Skeletal muscle tissue (tissue), 4 donors: ENCODE measurements around the gene ABCA1. TPM values are rescaled to one million over a fixed set of nuclear protein-coding genes. Genes with fewer than 3 reads are reported as not detected.

Source experiments
- H3K27ac ChIP-seq: one replicate; pipeline ENCODE4 v1.7.0; 2013; ENCODE audit warnings: mild to moderate bottlenecking, low read depth, low read length, inconsistent platforms
- H3K27me3 ChIP-seq, 3 donors: one replicate each; pipeline ENCODE4 v1.7.0; 2013; ENCODE audit warnings: low read length in 3 of 3; ENCODE audit not compliant: control insufficient read depth in 3 of 3, insufficient read depth in 3 of 3
- H3K36me3 ChIP-seq, 3 donors: one replicate each; pipeline ENCODE4 v1.7.0; 2013; ENCODE audit warnings: low read length in 3 of 3; ENCODE audit not compliant: control insufficient read depth in 3 of 3, insufficient read depth in 3 of 3
- H3K4me1 ChIP-seq, 3 donors: one replicate each; pipeline ENCODE4 v1.7.0; 2013; ENCODE audit warnings: low read length in 3 of 3, mild to moderate bottlenecking in 3 of 3; ENCODE audit not compliant: control insufficient read depth in 3 of 3, insufficient read depth in 3 of 3
- H3K4me3 ChIP-seq, 3 donors: one replicate each; pipeline ENCODE4 v1.7.0; 2013; ENCODE audit warnings: low read length in 3 of 3
- H3K9ac ChIP-seq, 3 donors: one replicate each; pipeline ENCODE4 v1.7.0; 2013; ENCODE audit warnings: low read length in 3 of 3, mild to moderate bottlenecking in 3 of 3, moderate library complexity in 2 of 3, low read depth in 1 of 3
- H3K9me3 ChIP-seq, 3 donors: one replicate each; pipeline ENCODE4 v1.7.0; 2013; ENCODE audit warnings: low read length in 3 of 3; ENCODE audit not compliant: control insufficient read depth in 3 of 3
- total RNA-seq: library from RNA; depleted of rRNA; stranded (reverse); fragments of >200 nt; gene quantifications from one replicate; pipeline ENCODE4 v1.2.3, GENCODE V29; 2014
- donor health status: Osteomylitis.

ABCA1 gene
- total RNA-seq, 1 donor from 2014 or later: 33.9 TPM

- no peaks in the 10 kb centered on the region for H3K27me3 ChIP-seq
- no peaks in the 10 kb centered on the region for H3K9me3 ChIP-seq
- no peak overlapping the region for H3K9ac ChIP-seq
- no peak overlapping the region for H3K4me3 ChIP-seq
- H3K36me3 ChIP-seq: peaks cover 13 to 29% (median 27%) of the 10 kb centered on the region in 3 donors
- peaks cover 19 to 29% (median 19%) of the 10 kb centered on the region in 3 donors for H3K4me1 ChIP-seq
- H3K27ac ChIP-seq: no peak overlapping the region
Measured at GRCh38 chr9:104779946-104780535, 147.9 kb downstream of the ABCA1 start.

- Histone ChIP-seq H3K9me3 (no peaks in the 10 kb centered on the region), H3K27ac (no peak overlapping the region), H3K27me3 (no peaks in the 10 kb centered on the region), H3K36me3 (peaks cover 13 to 22% (median 20%) of the 10 kb centered on the region in 3 donors), H3K4me1 (peaks cover 19 to 29% (median 19%) of the 10 kb centered on the region in 3 donors), H3K4me3 (no peak overlapping the region), H3K9ac (no peak overlapping the region)
Measured at GRCh38 chr9:104779334-104779733, 148.6 kb downstream of the ABCA1 start.

- Histone ChIP-seq H3K9me3 (no peaks in the 10 kb centered on the region), H3K9ac (no peak overlapping the region), H3K4me3 (no peak overlapping the region), H3K4me1 (peaks cover 19 to 29% (median 19%) of the 10 kb centered on the region in 3 donors), H3K36me3 (peaks cover 9 to 18% (median 14%) of the 10 kb centered on the region in 3 donors), H3K27me3 (no peaks in the 10 kb centered on the region), H3K27ac (no peak overlapping the region)
Measured at GRCh38 chr9:104778802-104779201, 149.2 kb downstream of the ABCA1 start.

- peaks cover 0 to 5% (median 0%) of the 10 kb centered on the region in 3 donors for H3K36me3 ChIP-seq
- H3K4me3 ChIP-seq: no peak overlapping the region
- H3K27ac ChIP-seq: peak overlapping the region; percentile 88
- no peaks in the 10 kb centered on the region for H3K27me3 ChIP-seq
- H3K4me1 ChIP-seq: peaks cover 19 to 29% (median 22%) of the 10 kb centered on the region in 3 donors
- H3K9ac ChIP-seq: peak overlapping the region in 1 of 3 donors; percentile 27
- no peaks in the 10 kb centered on the region for H3K9me3 ChIP-seq
Measured at GRCh38 chr9:104776797-104777196, 151.2 kb downstream of the ABCA1 start.

GRCh38 chr9:104775976-104776375 is 152.0 kb downstream of the ABCA1 start:
- H3K27ac ChIP-seq: peak overlapping the region; percentile 88

GRCh38 chr9:104775574-104775936 is 152.4 kb downstream of the ABCA1 start:
- Histone ChIP-seq H3K4me1 (peaks cover 19 to 29% (median 22%) of the 10 kb centered on the region in 3 donors), H3K4me3 (no peak overlapping the region), H3K36me3 (no peaks in the 10 kb centered on the region), H3K9me3 (no peaks in the 10 kb centered on the region), H3K9ac (no peak overlapping the region), H3K27ac (peak overlapping the region; percentile 88), H3K27me3 (no peaks in the 10 kb centered on the region)

More at GRCh38 chr9:104775976-104776375, 152.0 kb downstream of the ABCA1 start:
- Histone ChIP-seq H3K4me3 (peak overlapping the region in 1 of 3 donors; percentile 10), H3K9ac (peak overlapping the region in 1 of 3 donors; percentile 27), H3K4me1 (peaks cover 19 to 29% (median 22%) of the 10 kb centered on the region in 3 donors), H3K9me3 (no peaks in the 10 kb centered on the region), H3K27me3 (no peaks in the 10 kb centered on the region), H3K36me3 (no peaks in the 10 kb centered on the region)

- Histone ChIP-seq H3K27ac (peak overlapping the region; percentile 88), H3K27me3 (no peaks in the 10 kb centered on the region), H3K4me3 (peak overlapping the region; percentile 7 to 65 (median 51)), H3K4me1 (peaks cover 19 to 29% (median 22%) of the 10 kb centered on the region in 3 donors), H3K36me3 (no peaks in the 10 kb centered on the region), H3K9me3 (no peaks in the 10 kb centered on the region), H3K9ac (peak overlapping the region; percentile 41 to 60 (median 59))
Measured at GRCh38 chr9:104774831-104775573, 153.0 kb downstream of the ABCA1 start.

- Histone ChIP-seq H3K9ac (peak overlapping the region; percentile 41 to 60 (median 59)), H3K27me3 (no peaks in the 10 kb centered on the region), H3K27ac (peak overlapping the region; percentile 88), H3K4me1 (peaks cover 19 to 29% (median 22%) of the 10 kb centered on the region in 3 donors), H3K4me3 (peak overlapping the region; percentile 51 to 65 (median 52)), H3K36me3 (no peaks in the 10 kb centered on the region), H3K9me3 (no peaks in the 10 kb centered on the region)
Measured at GRCh38 chr9:104774132-104774531, 153.8 kb downstream of the ABCA1 start.

GRCh38 chr9:104772714-104773510 is 155.0 kb downstream of the ABCA1 start:
- Histone ChIP-seq H3K36me3 (no peaks in the 10 kb centered on the region), H3K27ac (peak overlapping the region; percentile 88), H3K4me3 (peak overlapping the region; percentile 10 to 52 (median 42)), H3K9ac (peak overlapping the region; percentile 41 to 72 (median 66)), H3K27me3 (no peaks in the 10 kb centered on the region), H3K9me3 (no peaks in the 10 kb centered on the region), H3K4me1 (peaks cover 19 to 25% (median 22%) of the 10 kb centered on the region in 3 donors)
